Ureter (tissue), 1 donor: ENCODE data around the gene LRRC63. TPM values are rescaled to one million over a fixed set of nuclear protein-coding genes. Genes with fewer than 3 reads are reported as not detected.
"Not testable (repeated sequence)": the region's sequence is repeated elsewhere in the genome, so short reads cannot be mapped to it uniquely, and the experiment has no call there.

ENCODE experiments used
- DNase-seq: peaks from one replicate; pipeline ENCODE4 v3.0.0-alpha.2; 2020; ENCODE audit warnings: low spot score
- total RNA-seq: library from RNA; stranded (reverse); gene quantifications from one replicate; pipeline ENCODE4 v1.2.4, GENCODE V29; 2023
- donor health status: DM: yes; HTN: yes; CAD: no.

LRRC63 gene
- total RNA-seq, 1 donor from 2014 or later: 0.83 TPM

GRCh38 chr13:46181840-46182490 lies 29.8 kb upstream of the LRRC63 start, which contains the start of gene LCP1:
TSS of gene LCP1 (minus strand) at chr13:46182177. CDS start at chr13:46159662, 22,515 bp downstream.
- DNase-seq: no peak

DNA sequence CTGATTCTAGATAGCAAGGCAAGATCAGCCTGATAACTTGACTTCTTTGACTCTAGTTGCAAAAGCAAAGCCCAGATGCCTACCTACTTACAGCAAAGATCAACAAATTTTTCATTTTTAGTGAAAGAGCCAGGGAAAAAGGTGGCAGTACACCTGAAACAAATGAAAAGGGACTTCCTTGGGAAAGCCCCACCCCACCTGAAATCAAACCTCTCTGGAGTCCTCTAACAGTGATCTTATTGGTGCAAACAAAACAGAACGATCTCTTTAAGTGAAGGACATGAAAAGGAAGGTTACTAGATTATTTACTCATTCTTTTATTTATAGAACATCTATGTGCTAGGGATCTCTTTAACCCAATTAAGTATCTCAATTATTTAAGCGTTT lies 29.2 kb upstream of the LRRC63 start:
- no peak for DNase-seq

DNA sequence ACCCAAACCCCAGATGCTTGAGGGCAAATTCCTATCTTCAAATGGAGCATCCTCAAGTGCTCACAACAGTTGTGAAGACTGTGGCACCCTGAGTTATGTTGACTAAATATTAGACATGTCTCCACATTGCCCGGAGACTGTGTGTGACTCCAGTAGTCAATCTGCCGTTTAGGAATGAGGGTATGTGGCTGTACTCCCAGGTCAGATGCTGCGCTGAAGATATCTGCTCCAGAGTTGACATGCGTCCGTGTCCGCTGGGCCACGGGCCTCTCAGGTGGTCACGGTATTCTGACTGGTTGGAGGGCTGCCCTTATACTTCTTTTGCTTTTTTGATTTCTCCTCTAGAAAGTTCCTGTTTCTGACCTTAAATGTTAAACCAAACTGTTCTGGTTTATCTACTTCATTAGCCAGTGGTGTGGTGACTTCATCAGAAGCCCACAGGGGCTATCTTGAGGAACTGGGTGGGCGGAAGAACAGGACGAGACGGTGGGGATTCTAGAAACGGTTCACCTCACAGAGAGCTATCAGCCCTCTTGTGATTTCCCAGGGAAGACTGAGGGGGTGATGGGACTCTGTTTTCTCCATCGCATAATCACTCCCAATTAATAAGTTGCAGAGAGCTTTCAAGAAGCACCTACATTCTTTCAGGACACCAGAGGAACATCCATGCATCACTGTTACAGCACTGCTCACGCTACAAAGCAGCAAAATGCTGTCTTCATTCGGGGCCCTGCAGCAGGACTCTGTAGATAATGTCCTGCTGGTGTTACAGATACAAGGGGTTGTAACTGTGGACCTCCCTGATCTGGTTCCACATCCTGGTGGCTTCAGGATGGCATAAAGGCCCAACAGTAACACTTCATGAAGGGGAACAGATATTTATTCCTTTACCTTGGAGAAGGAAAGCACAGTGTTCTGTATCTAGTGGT lies 28.4 kb upstream of the LRRC63 start:
- no peak for DNase-seq

- no peak for DNase-seq
Observed at GRCh38 chr13:46184277-46184699, 27.4 kb upstream of the LRRC63 start.

DNA sequence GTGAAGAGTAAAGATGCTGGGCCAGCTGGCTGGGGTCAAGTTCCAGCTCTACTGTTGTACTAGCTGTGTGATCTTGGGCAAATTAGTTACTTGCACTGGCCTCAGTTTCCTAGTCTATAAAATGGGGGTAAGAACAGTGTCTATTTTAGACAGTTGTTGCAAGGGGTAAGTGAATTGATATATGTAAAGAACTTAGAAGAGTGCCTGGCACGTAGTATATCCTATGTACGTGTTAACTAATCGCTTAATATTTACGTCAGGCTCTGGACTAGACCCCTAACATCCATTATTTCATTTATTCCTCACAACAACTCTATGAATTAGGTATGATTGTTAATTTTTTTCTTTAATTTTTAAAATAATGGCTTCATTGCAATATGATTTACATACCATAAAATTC lies 26.1 kb upstream of the LRRC63 start:
- DNase-seq: no peak

DNA sequence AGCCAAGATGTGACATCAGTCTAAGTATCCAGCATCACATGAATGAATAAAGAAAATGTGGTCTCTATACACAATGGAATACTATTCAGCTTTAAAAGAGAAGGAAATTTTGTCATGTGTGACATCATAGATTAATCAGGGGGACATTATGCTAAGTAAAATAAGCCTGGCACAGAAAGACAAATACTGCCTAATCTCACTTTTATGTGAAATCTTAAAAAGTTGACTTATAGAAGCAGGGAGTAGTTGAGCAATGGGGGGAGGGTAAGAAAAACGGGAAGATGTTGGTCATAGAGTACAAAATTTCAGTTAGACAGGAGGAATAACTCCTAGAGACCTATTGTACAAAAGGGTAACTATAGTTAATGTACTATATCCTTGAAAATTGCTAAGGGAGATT lies 19.3 kb upstream of the LRRC63 start:
- DNase-seq: no peak

DNA sequence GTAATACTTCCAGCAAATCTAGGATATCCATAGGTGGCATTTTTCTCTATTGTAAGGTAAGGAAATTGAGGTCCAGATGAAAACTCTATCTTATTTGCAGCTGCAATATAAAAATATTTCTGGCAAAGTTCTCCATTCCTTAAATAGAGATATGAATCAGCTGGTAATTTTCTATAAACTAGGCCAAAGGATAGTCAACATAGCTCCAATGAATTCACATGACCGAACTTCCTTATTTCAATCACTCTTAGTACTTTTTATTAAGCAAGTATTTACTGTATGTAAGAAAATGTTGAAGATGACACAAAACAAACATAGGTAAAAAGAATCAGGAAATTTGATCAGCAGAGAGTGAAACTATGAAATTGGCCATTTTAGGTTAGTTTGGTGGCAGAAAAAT lies 16.7 kb upstream of the LRRC63 start:
- no peak for DNase-seq

DNA sequence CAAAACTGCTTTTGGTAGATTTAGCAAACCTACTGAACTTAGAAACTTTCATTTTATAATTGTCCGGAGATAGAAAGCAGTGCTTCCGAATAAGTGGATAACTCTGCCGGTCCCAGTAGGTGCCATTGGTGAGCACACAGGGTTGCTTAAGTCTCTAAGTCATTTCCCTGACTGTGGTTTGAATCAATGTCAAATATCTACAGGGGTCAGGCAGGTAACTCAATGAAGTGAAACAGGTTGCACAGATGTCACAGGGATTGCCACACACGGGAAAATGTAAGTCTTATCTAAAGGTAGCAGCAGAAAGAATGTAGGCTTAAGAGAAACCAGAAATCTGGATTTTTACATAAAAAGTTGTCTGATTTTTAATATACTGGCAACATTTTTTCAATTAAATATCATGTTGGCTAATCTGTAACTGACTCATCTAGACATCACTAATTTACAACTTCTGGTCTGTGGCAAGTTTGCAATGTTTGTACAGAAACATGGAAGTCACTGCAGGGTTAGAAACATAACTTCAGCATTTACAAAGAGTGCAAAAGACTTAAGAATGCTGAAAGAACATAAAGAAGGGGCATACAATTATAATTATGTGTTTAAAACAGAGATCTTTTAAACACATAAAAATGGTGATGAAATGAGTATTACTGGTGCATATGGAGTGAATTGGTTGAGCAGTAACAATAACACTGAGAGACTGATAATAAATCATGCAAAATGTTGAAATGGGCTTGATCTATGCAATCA lies 14.3 kb upstream of the LRRC63 start:
- no peak for DNase-seq

GRCh38 chr13:46198696-46199193 lies 13.0 kb upstream of the LRRC63 start:
- DNase-seq: no peak

DNA sequence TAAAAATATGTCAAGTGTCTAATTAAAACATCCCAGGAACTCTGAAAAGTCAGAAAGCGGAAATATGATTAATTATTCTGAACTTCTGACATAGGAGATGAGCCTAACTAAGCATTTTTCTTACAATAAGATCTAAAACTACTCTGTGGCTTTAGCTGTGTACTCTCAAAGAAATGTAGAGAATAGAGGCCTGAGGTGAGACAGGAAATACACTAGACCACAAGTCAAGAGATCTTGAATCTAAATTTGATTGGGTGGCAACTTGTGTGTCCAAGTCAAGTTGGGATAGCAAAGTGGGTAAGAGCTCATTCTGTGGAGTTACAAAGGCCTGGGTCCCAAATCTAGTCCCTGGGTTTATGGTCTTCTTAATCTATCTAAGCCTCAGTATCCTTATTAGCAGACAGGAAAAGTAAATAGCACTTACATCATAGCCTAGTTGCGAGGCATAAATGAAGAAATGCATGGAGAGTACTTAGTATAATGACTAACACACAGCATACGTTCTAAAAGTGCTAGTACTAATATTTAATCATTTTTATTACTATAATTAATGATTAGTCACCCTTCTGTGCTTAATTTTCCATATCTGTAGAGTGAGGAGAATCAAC lies 9.4 kb upstream of the LRRC63 start:
- DNase-seq: no peak

DNA sequence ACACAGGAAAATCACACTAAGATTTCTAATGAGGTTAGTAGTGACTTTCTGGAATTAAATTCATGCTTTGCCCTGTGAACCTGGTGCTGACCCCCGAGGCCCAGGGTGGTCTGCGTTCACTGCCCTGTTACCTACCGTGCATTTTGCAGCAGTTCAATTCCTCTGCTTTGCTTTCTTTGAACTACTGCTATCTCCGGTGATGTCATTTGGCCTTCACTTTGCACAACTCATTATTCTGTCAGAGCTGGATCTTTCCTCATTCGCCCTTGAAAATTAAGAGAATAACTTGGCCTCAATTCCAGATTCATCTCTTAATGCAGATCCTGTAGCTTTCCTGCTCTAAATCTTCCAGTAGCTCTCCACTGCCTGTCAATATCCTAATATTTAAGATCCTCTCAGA lies 8.8 kb upstream of the LRRC63 start:
- no peak for DNase-seq

DNA sequence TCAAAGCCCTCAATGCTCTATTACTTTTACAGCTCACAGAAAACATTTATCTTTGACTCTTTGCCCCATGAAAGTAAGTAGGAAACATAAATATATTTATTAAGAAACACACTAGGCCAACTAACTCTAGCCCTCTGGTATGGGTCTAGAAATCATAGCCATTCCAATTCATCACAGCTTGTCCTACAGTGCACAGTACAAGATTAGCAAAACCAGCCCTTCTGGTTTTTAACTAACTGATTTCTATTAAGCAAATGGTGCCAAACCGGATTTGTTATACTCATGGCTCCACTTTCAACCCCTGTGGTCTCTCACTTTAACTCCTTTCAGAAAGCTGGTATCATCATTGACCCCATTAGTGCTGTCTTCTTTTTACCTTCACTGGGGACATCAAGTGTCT lies 5.6 kb upstream of the LRRC63 start:
- DNase-seq: no peak

GRCh38 chr13:46207828-46208227 lies 3.9 kb upstream of the LRRC63 start:
- no peak for DNase-seq

- no peak for DNase-seq
Observed at GRCh38 chr13:46210362-46211083, 1.2 kb upstream of the LRRC63 start.

GRCh38 chr13:46211116-46211482 lies 629 bp upstream of the LRRC63 start:
- DNase-seq: no peak

GRCh38 chr13:46213242-46213641 lies 1.5 kb downstream of the LRRC63 start:
- no peak for DNase-seq

DNA sequence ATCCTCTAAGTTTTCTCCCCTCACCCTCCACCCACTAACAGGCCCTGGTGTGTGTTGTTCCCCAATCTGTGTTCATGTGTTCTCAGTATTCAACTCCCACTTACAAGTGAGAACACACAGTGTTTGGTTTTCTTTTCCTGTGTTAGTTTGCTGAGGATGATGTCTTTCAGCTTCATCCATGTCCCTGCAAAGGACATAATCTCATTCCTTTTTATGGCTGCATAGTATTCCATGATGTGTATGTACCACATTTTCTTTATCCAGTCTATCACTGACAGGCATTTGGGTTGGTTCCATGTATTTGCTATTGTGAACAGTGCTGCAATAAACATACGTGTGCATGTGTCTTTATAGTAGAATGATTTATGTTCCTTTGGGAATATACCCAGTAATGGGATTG lies 3.0 kb downstream of the LRRC63 start:
- DNase-seq: not testable (repeated sequence)

DNA sequence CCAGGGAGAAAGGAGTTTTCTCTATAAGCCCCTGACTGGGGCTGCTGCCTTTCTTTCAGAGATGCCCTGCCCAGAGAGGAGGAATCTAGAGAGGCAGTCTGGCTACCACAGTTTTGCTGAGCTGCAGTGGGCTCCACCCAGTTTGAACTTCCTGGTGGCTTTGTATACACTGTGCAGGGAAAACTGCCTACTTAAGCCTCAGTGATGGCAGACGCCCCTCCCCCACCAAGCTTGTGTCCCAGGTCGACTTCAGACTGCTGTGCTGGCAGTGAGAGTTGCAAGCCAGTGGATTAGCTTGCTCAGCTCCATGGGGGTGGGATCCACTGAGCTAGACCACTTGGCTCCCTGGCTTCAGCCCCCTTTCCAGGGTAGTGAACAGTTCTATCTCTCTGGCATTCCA lies 8.5 kb downstream of the LRRC63 start:
- not testable (repeated sequence) for DNase-seq

- DNase-seq: no peak
Observed at GRCh38 chr13:46229251-46229650, 17.5 kb downstream of the LRRC63 start.

DNA sequence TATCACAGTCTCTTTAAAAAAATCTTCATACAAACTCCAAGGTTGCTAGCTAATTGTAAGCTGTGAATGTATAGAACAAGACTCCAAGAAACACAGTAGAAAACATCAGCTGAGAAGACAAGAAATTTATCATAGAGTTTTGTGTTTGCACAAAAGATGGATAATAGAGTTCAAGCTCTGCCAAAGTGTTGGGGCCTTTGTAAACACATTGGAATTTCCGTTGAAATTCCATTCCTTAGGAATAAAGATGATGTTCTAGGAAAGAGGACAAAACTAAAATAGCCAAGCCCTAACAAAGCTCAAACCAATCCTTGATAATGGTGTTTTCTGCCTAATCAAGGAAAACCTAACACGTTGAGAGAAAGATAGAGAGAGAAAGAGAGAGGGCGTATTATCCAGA lies 20.6 kb downstream of the LRRC63 start:
- DNase-seq: no peak

DNA sequence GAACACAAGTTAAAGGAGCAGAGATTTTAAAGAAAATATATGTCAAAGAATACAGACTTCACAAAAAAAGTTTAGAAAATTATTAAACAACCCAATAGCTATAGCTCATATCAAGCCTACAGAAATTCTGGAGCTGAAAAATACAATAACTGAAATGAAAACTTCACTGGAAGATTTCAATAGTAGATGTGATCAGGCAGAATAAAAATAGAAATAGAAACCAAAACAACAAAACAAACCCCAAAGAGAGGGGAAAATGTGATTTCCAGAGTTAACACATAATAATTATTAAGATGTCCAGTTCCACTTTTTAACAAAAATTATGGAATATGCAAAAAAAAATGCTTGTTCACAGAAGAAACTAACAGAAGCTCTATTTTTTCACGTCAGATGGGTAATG lies 23.6 kb downstream of the LRRC63 start:
- DNase-seq: no peak
